Lung (tissue), 12 donors: ENCODE measurements around the gene ARHGAP29. TPM values are rescaled to one million over a fixed set of nuclear protein-coding genes. Genes with fewer than 3 reads are reported as not detected.

Source experiments
- ATAC-seq: fragments of 200-7000 bp; cut with Tn5 transposase; one replicate; pipeline ENCODE4 v1.9.1; 2020; ENCODE audit warnings: moderate number of reproducible peaks; ENCODE audit not compliant: insufficient read depth, low FRiP score
- DNase-seq, 3 donors: peaks; one replicate each; pipeline ENCODE4 v3.0.0-alpha.2; 2013 to 2017
- H3K27ac ChIP-seq, 2 donors: one replicate each; pipeline ENCODE4 v1.5.1; 2013; ENCODE audit warnings: mild to moderate bottlenecking in 2 of 2, moderate library complexity in 2 of 2, control low read depth in 1 of 2, inconsistent platforms in 1 of 2, low read depth in 1 of 2, low read length in 1 of 2
- H3K27me3 ChIP-seq, 3 donors: one replicate each; pipeline ENCODE4 v1.5.1; 2013; ENCODE audit warnings: low read length in 2 of 3; ENCODE audit not compliant: control insufficient read depth in 3 of 3, insufficient read depth in 3 of 3
- H3K36me3 ChIP-seq, 4 donors: one replicate each; pipeline ENCODE4 v1.5.1; 2013; ENCODE audit warnings: low read length in 4 of 4, mild to moderate bottlenecking in 1 of 4, moderate library complexity in 1 of 4; ENCODE audit not compliant: control insufficient read depth in 4 of 4, insufficient read depth in 4 of 4
- H3K4me1 ChIP-seq, 5 donors: one replicate each; pipeline ENCODE4 v1.5.1; 2013; ENCODE audit warnings: low read length in 5 of 5, mild to moderate bottlenecking in 2 of 5, moderate library complexity in 1 of 5; ENCODE audit not compliant: control insufficient read depth in 5 of 5, insufficient read depth in 5 of 5
- H3K4me3 ChIP-seq: one replicate; pipeline ENCODE4 v1.5.1; 2013; ENCODE audit warnings: mild to moderate bottlenecking, control low read depth, moderate library complexity
- H3K9ac ChIP-seq, 2 donors: one replicate each; pipeline ENCODE4 v1.5.1; 2013; ENCODE audit warnings: low read length in 2 of 2, control low read depth in 1 of 2; ENCODE audit not compliant: insufficient read depth in 1 of 2
- H3K9me3 ChIP-seq, 4 donors: one replicate each; pipeline ENCODE4 v1.5.1; 2013; ENCODE audit warnings: low read length in 3 of 4, mild to moderate bottlenecking in 1 of 4, moderate library complexity in 1 of 4; ENCODE audit not compliant: control insufficient read depth in 4 of 4, insufficient read depth in 3 of 4
- CTCF ChIP-seq: IDR thresholded peaks from 2 replicates; pipeline ENCODE4 v1.5.1; 2012; ENCODE audit warnings: mild to moderate bottlenecking; ENCODE audit errors: control extremely low read depth, extremely low read depth
- WGBS, 2 donors: extraction: QIAGEN DNeasy Blood & Tissue Kit; methylation state at CpG; one replicate each; pipeline ENCODE4 v1.1.7; 2013; 5-methylcytosine and 5-hydroxymethylcytosine counted together
- polyA plus RNA-seq, 2 donors: library from polyadenylated mRNA; stranded (reverse); fragments of 200-250 nt; gene quantifications; one replicate each; pipeline ENCODE4 v1.2.1, GENCODE V29; 2013
- total RNA-seq, 2 donors: library from RNA; depleted of rRNA in 1 of 2; stranded (reverse); fragments of >200 nt in 1 of 2; gene quantifications; one replicate each; pipeline ENCODE4 v1.2.1, GENCODE V29; 2014 to 2021
- donor health status: control.
- donor health status: control.
- donor health status: Bipolar disorder and iron deficiency.
- donor health status: healthy.
- donor health status: DM: yes; HTN: yes; CAD: no.

The ARHGAP29 gene
- total and polyA plus RNA-seq, 4 donors = 13.3 to 144 (median 30.4) TPM

GRCh38 chr1:94199398-94199797, 38.0 kb downstream of the ARHGAP29 start:
- Histone ChIP-seq H3K9me3 (no peaks in the 10 kb centered on the region), H3K4me1 (peaks cover 0 to 3% (median 0%) of the 10 kb centered on the region in 5 donors), H3K27ac (no peak overlapping the region), H3K4me3 (no peak overlapping the region), H3K9ac (no peak overlapping the region), H3K27me3 (no peaks in the 10 kb centered on the region), H3K36me3 (peaks cover 0 to 8% (median 3%) of the 10 kb centered on the region in 4 donors)
- 83 to 94% methylated on average over 2 of the region's 2 CpGs for WGBS, 2 donors
- no peak for ATAC-seq
- TF ChIP-seq CTCF = no peak
- DNase-seq = no peak

DNA sequence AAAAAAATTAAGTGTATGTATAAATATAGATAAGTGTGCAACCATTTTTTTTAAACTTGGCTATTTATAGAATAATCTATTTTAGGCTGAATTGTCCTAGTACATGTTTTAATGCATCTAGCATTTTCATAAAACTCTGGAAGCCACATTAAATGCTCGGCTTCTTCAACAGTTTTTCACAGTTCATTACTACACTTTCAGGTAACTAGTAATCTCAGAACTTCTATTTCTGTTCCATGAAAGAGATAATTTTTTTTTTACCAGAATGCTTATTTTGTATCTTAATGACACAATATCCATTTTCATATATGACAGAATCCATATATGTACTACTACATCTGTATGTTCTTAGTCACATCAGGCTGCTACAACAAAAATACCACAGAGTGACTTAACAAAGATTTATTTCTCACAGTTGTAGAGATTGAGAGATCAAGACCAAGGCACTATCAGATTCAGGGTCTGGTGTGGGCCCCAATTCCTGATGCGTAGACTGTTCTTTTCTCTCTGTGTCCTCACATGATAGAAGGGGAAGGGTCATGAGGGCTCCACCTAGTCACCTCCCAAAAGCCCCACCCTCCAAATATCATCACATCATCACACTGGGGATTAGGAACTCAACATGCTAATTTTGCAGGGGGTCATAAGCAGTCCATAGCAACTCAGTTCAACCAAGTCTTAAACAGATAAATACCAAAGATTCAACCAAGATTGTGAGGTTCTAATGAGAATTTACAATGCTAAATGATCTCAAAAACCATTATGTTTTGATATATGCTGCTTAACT, 43.1 kb downstream of the ARHGAP29 start:
- no peak overlapping the region for H3K9ac ChIP-seq
- no peaks in the 10 kb centered on the region for H3K27me3 ChIP-seq
- H3K4me1 ChIP-seq = peaks cover 0 to 12% (median 0%) of the 10 kb centered on the region in 5 donors
- TF ChIP-seq CTCF = no peak
- no peak overlapping the region for H3K4me3 ChIP-seq
- no peaks in the 10 kb centered on the region for H3K9me3 ChIP-seq
- no peak overlapping the region for H3K27ac ChIP-seq
- no peaks in the 10 kb centered on the region for H3K36me3 ChIP-seq
- 91 to 92% methylated on average over 2 of the region's 2 CpGs for WGBS, 2 donors
- DNase-seq (no peak), ATAC-seq (no peak)

GRCh38 chr1:94193128-94193527, 44.3 kb downstream of the ARHGAP29 start:
- no peak for TF ChIP-seq CTCF

More at GRCh38 chr1:94193128-94193527, 44.3 kb downstream of the ARHGAP29 start:
- Histone ChIP-seq H3K4me3 (no peak overlapping the region), H3K27me3 (no peaks in the 10 kb centered on the region), H3K27ac (no peak overlapping the region), H3K9ac (no peak overlapping the region), H3K4me1 (peaks cover 0 to 12% (median 0%) of the 10 kb centered on the region in 5 donors), H3K36me3 (no peaks in the 10 kb centered on the region), H3K9me3 (no peaks in the 10 kb centered on the region)
- WGBS, 2 donors = 77 to 81% methylated on average over 1 of the region's 1 CpG
- no peak for DNase-seq
- no peak for ATAC-seq
